NCI-H2196 treated with DMSO at 0.1 percent for 48 hours (cell line): ENCODE measurements around the gene KCNG3.
A peak's percentile ranks its signal among the peaks of the same experiment; 100 is the strongest.

ENCODE experiments used
- DNase-seq: peaks from one replicate; lab custom pipeline; 2025; ENCODE audit not compliant: unreplicated experiment; lab: John Stamatoyannopoulos, UW

KCNG3 gene, protein sequence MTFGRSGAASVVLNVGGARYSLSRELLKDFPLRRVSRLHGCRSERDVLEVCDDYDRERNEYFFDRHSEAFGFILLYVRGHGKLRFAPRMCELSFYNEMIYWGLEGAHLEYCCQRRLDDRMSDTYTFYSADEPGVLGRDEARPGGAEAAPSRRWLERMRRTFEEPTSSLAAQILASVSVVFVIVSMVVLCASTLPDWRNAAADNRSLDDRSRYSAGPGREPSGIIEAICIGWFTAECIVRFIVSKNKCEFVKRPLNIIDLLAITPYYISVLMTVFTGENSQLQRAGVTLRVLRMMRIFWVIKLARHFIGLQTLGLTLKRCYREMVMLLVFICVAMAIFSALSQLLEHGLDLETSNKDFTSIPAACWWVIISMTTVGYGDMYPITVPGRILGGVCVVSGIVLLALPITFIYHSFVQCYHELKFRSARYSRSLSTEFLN

DNA sequence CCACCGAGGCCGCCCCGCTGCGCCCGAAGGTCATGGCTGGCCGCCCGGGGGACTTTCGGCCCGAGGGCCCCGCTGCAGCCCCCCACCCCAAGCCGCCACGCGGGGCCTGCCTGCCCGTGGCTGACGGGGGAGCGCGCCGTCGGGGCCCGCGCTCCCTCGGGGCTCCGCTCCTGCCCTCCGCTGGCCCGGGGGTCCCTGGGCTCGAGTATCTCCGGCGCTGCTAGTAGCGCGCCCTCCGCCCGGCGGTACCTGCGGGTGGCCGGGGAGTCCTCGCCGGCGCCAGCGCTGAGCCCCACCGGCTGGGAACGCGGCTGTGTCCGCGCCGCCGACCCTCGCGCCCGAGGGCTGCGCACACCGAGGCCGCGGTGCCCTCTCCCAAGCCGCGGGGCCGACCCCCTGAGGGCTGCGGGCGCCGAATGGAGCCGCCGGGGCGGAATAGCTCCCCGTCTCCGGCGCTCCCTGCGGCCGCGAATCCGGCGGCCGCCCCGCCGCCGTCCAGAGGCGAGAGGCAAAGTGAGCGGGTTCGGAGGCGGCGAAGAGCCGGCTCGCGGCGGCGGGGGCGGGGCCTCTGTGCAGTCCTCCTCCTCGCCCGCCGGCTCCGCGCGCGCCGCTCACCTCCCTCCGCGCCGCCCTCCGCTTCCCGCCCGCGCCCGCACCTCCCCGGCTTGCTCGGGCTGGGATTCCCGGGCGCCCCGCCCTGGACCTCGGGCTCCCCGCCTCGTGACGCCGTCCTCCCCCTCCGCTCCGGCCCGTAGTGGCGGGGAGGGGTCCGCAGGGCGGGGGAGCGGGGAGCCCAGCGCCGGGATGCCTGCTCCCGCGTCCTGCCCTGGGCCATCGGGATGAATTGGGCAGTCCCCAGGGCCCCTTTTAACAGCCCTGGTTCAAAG is at the start of gene KCNG3:
Gene KCNG3 (minus strand): TSS at position 515 of the 887 bp plus-strand sequence. CDS start 481 bp downstream, at position 34.
- peak; percentile 73 for DNase-seq

DNA sequence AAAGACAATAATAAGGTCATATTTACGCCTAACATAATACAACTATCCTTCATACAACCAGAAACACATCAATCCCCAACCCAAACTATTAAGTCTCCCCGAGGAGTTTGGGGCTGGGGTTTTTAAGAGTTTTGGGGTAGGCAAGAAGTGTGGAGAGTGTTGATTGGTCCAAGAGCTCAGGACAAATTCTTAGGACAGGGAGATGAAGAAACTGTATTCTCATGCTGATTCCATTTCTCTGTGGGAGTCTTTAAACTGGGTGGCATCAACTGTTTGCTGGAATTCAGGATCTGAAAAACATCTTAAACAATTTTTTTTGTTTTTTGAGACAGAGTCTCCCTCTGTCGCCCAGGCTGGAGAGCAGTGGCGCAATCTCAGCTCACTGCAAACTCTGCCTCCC is 49.1 kb upstream of the KCNG3 start:
- DNase-seq: no peak

DNA sequence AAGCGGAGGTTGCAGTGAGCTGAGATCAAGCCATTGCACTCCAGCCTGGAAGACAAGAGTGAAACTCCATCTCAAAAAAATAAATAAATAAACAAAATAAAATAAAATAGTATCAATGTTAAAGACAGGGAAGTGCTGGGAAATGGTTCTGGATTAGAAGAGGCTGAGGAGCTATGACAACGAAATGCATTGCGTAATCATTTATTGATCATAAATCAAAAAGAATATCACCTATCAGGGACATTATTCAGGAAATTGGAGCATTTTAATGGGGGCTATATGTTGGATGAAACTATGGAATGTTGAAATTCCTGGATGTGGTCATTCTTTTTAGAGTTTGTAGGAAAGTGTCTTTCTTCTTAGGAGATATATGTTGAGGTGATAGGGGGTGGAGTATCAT is 43.7 kb upstream of the KCNG3 start:
- DNase-seq: no peak

DNA sequence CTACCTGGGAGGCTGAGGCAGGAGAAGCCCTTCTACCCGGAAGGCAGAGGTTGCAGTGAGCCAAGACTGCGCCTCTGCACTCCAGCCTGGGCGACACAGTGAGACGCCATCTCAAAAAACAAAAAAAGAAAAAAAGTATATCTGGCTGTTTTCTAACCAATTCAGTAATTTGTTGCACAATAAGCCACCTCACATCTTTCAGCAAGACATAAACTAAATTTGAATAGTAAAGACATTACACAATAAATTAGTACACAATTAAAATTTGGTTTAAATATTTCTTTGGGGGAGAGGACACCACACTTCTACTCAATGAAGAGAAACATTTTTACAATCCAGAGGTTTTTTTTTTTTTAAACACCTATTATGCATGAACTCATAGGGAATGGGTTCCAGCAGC is 38.6 kb upstream of the KCNG3 start:
- DNase-seq: no peak

DNA sequence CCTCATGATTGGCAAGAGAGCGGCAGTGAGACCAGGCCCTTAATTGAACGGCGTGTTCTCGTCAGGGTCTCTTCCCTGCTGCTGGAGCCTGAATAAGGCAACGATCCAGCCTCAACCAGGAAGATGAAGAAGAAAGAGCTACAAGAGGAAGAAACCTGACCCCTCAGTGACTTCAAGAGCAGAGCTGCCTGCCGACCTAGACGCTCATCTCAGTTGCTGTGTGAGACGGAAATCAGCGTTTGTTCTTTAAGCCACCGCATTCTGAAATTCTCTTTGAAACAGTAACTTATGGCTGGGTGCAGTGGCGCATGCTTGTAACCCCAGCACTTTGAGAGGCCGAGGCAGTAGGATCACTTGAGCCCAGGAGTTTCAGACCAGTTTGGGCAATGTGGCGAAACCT is 29.6 kb upstream of the KCNG3 start:
- no peak for DNase-seq

DNA sequence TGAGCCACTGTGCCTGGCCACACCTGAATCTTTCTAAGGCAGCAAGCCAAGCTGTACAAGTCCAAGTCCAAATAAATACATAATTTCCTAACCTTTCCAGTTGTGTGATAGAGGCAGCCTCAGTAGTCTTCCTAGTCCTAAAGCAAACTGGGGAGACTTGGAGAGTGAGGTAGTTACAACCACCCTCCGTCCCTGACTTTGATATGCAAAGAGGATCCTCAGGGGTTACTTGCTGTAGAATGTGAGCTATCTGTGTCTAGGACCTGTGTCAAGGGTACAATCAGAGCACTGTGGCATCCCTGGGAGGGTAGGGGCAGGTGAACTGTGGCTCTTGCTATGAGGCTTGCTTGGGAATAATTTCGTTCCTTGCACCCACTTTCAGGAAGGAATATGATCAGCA is 28.3 kb upstream of the KCNG3 start:
- DNase-seq: no peak

DNA sequence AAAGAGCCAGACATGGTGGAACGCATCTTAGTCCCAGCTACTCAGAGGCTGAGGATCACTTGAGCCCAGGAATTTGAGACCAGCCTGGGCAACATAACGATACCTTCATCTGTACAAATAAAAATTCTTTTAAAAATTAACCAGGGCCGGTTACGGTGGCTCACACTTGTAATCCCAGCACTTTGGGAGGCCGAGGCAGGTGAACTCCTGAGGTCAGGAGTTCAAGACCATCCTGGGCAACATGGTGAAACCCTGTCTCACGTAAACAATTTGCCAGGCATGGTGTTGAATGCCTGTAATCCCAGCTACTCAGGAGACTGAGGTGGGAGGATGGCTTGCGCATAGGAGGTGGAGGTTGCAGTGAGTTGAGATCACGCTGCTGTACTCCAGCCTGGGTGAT is 25.8 kb upstream of the KCNG3 start:
- DNase-seq: no peak

DNA sequence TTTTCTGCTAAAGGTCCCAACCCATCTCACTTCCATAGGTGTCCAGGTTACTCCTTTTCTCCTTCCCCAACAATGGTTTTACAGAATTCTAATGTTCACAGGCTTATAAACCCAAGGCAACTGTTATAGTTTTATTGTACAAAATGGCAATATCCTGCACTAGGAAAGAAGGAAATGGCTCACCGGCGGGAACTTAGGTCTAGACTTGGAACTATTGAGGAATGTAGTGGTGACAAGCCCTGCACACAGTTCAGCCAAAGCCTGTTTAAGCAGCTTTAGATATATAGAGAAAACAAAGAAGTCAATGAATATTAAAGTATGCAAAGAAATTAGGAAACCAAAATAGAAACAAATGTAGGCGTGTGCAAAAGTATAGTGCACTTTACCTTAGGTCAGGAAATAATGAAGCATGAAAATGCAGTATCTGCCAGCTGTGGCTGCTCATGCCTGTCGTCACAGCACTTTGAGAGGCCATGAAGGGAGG is 22.7 kb upstream of the KCNG3 start:
- no peak for DNase-seq

DNA sequence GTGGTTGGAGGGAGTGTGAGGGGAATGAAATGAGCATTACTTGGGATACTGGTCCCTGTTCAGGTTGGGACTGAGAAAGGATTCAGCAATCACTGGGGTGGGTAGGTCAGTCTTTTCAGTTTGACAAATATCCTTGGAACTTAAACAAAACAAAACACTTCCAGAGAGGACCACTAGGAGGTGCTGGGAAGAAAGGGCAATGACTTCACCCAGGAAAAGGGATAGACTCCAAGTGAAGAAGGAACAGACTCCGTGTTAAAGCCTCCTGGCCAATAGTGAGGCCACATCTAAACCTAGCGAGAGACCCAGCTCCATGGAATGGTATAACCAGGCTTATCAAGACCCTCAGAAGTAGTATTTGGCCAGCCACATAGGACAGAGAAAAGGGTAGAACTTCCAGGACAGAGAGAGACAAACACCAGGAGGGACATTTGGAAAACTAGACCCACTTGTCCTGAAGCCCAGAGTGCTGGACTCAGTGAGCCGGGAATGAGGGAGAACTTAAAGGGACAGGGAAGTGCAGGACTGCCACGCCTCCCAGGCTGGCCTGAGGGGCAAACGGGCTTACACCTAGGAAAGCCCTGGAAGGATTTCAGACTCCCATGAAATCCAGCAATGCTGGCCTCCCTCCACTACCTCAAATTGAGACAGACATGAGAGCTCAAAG is 19.6 kb upstream of the KCNG3 start:
- DNase-seq: no peak

DNA sequence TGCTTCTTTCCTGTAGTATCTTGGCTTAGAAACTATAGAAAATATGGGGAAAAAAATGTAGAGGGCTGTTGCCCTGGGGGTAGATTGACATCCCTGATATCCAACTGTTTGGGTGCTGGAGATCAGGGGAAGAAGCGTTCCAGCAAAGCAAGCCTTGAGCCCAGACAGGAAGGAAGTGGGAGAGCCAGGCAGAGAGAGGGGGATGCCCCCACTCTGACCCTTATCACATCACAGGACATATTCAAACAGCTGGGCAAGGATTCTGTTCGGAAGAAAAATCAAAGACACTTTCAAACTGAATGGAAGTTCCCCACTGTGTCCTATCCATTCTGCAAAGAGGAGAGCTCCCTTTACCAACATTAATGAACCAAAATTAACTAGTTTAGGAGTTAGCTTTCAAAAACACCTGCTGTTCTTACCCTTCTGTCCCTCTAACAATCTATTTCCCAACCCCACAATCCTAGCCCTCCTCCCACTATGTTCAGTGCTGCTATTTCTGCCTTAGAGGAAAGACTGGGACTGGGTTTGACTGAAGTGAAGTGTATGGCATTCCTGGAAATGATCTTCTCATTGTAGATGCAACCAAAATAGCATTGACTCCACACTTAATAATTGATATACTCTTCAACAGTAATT is 16.9 kb upstream of the KCNG3 start:
- DNase-seq: no peak

DNA sequence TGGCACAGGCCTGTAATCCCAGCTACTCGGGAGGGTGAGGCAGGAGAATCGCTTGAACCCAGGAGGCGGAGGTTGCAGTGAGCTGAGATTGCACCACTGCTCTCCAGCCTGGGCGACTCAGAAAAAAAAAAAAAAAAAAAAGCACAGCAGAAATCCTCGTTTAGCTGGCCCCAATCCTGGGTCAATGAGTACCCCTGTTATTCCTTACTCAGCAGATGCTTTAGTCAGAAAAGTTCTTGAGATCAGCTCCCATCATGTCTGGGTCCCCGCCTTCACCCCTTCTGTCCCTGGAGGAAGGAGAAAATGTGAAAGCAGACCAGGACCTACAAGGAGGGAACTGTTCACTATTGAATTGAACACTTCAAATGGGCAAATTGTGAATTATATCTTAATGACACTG is 16.4 kb upstream of the KCNG3 start:
- no peak for DNase-seq

DNA sequence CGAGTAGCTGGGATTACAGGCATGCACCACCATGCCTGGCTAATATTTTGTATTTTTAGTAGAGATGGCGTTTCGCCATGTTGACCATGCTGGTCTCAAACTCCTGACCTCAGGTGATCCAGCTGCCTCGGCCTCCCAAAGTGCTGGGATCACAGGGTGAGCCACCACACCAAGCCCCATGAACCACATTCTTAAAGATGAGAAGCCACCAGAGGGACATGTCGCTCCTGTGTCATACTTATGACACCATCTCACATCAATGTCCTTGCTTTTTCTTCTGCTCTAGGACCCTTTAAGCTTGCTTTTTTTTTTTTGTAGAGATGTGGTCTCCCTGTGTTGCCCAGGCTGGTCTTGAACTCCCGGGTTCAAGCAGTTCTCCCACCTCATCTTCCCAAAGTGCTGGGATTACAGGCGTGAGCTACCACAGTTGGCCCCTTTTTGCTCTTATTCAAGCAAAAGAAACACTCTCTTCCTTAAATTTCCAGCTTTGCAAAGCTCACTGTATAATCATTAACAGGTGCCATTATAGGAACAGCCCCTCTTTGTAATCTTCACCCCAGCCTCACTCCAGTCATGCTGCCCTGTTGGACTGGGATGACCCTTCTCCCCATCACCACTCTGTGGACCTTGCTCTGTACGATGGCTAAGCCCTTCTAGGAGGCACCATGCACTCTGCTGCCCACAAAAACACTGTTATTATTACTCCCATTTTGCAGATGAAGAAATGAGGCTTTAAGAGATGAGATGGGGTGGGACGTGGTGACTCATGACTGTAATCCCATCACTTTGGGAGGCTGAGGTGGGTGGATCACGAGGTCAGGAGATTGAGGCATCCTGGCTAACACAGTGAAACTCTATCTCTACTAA is 10.8 kb upstream of the KCNG3 start:
- DNase-seq: no peak

DNA sequence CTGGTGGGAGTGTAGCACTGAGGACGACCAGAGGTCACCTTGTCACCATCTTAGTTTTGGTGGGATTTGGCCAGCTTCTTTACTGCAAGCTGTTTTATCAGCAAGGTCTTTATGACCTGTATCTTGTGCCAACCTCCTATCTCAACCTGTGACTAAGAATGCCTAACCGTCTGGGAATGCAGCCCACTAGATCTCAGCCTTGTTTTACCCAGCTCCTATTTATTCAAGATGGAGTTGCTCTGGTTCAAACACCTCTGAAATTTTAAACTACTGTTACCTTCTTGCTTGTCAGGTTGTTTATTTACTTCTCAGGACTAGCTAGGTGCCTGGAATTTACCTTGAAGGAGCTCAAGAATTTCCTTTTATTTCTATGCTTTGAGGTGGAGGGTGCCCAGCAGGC is 9.5 kb upstream of the KCNG3 start:
- DNase-seq: no peak

DNA sequence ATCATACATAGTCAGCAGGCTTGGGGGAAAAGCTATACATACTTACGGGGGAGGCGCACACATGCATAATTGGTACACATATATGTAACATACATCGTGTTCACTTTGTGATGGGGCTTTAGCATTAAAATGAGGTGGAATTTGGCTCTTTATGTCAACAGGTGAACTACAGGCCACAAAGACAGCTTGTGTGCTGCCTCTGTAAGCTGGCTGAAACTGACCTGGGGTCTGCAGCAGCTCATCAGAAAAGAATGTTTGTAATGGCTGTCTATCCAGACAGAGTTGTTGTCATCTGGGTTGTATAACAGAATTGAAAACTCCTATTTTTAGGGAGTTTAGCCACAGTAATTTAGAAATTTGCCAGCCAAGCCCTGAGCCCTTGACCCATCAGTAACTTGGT is 4.7 kb upstream of the KCNG3 start:
- no peak for DNase-seq

DNA sequence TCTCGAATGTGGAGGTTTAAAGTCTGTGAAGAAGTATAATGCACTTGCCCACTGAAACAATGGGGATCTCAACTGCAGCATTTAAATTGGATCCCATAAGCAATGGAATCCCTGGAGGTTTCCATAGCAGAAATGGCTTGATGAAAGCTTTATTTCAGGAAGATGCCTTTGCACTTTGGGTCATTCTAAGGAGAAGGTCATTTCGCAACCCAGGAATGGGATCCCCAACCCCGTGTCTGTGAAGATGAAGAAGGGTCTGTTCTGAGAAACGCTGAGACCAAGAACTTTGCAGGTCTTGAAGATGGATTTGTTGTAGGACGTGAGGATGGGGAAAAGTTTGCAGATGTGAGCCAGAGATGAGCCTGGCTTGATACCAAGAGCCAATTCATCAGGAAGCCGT is 1.8 kb upstream of the KCNG3 start:
- no peak for DNase-seq

DNA sequence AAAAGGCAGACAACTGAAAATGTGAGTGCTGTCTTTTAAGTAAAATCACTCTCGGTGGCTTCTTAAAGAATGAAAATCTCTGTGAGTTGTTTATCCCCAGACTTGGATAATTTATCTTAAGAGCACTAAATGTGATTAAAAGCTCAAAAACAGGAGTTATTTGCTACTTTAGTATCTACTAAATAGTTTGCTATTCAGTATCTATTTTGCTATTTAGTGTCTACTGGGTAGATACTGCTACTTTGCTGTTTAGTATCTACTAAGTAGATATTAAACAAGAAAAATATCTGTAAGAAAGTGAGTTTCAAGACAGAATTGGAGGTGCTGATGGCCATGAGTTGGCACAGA is 1.4 kb upstream of the KCNG3 start:
- DNase-seq: no peak

DNA sequence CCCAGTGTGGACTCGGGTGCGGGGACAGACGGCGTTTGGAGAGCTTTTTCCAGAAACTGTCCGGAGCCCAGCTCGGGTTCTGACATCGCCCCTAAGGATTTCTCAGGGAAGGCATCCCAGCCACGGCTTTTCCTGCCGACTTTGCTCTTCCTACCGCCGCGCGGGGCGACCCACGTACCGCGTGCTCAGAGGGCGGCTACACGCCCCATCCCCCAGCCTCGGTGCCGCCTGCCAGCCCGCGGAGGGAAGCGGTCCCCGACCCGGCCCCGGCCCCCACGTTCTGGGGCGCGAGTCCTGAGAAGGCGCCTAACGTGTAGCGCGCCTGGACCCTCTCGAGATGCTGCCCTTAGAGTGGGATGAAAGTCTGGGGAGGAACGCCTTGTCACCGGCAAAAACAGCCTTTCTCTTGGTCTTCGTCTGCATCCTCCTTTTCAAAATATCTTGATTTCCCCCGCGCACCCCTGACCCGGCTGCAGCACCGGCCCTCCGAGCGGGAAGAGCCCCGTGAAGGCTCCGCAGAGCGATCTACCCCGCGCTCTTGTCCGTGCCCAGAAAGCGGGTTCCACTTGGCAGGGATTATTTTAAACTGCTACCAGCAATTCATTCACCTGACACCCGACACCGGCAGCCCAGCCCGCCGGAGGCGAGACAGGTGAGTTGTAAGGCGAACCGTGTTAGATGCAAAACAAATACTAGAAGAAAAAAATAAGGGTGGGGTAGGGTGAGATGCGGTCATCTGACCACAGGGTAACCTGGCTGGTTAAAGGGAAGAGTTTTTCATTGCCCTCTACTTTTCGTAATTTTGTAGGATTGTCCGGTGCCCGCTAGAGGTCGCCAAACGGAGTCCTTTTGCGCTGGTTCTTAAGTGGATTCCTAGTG is 812 bp upstream of the KCNG3 start:
- peak; percentile 92 for DNase-seq

DNA sequence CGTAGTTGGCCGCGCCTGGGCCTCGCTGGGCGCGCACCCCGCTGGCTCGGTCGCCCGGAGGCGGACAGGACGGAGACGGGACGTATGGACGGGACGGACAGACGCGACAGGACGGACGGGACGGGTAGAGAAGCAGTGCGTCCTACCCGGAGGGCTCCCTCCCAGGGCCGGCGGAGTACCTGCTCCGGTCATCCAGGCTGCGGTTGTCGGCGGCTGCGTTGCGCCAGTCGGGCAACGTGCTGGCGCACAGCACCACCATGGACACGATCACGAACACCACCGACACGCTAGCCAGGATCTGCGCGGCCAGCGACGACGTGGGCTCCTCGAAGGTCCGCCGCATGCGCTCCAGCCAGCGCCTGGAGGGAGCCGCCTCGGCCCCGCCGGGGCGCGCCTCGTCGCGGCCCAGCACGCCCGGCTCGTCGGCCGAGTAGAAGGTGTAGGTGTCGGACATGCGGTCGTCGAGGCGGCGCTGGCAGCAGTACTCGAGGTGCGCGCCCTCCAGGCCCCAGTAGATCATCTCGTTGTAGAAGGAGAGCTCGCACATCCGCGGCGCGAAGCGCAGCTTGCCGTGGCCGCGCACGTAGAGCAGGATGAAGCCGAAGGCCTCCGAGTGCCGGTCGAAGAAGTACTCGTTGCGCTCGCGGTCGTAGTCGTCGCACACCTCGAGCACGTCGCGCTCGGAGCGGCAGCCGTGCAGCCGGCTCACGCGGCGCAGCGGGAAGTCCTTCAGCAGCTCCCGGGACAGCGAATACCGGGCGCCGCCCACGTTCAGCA is 903 bp downstream of the KCNG3 start:
- DNase-seq: no peak
